Esophagus muscularis mucosa (tissue), 4 donors: Measurements from ENCODE around the gene AGT.

Experiments used
- CTCF ChIP-seq, 3 experiments: fragments of 200-600 bp in 2 of 3; fragments of 450-650 bp in 1 of 3; sonication (generic) in 2 of 3; IDR thresholded peaks; one replicate each; pipeline ENCODE4 v1.5.1; 2017 to 2019; ENCODE audit warnings: antibody characterized with exemption in 3 of 3, mild to moderate bottlenecking in 2 of 3, moderate library complexity in 1 of 3
- EP300 ChIP-seq: sonication (generic); formaldehyde crosslinking; IDR thresholded peaks from one replicate; pipeline ENCODE4 v1.6.1; 2017; ENCODE audit warnings: antibody characterized with exemption
- POLR2A ChIP-seq: fragments of 450-650 bp; IDR thresholded peaks from one replicate; pipeline ENCODE4 v1.6.1; 2017; ENCODE audit warnings: antibody characterized with exemption, moderate library complexity, mild to moderate bottlenecking, low read depth

GRCh38 chr1:230747127-230747730 is 33.3 kb upstream of the AGT start, which contains the start of gene CAPN9:
- TF ChIP-seq CTCF (IDR thresholded peaks at IDR 0.05): no peak
- TF ChIP-seq EP300: no peak
- no peak for TF ChIP-seq POLR2A
